Retina (tissue), 1 donor: Measurements from ENCODE around the gene TEX53.
A peak's percentile ranks its signal among the peaks of the same experiment; 100 is the strongest.

ENCODE experiments used
- DNase-seq: peaks from one replicate; pipeline ENCODE4 v3.0.0-alpha.2; 2016

The TEX53 gene

GRCh38 chr9:114633438-114634089 lies 24.0 kb downstream of the TEX53 start:
- DNase-seq, result no peak

- no peak for DNase-seq
These were observed 26.4 kb downstream of the TEX53 start for GRCh38 chr9:114631166-114631565.

DNA sequence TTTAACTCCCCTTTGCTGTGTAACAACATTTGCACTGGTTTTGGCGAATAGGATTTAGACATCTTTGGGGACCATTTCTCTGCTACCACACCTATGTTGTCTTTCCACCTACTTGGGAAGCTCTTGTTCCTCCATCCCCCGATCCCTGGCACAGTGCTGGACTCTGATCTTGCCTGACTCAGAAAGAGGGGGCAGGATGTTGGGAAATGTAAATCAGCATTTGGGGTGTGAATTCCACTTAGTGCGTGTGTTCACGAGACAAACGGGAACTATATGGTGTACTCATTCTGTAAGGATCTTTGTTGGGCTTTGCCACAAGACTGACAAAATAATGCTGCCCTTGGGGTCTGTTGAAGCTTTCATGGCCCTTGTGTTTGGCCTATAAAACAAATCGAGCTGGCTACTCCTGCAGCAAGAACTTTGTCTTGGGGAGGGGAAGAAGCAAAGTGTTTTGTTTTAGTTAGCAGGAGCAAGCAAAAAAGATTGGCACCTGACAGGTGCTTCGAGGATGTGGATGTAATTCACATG lies 28.0 kb downstream of the TEX53 start:
- no peak for DNase-seq

DNA sequence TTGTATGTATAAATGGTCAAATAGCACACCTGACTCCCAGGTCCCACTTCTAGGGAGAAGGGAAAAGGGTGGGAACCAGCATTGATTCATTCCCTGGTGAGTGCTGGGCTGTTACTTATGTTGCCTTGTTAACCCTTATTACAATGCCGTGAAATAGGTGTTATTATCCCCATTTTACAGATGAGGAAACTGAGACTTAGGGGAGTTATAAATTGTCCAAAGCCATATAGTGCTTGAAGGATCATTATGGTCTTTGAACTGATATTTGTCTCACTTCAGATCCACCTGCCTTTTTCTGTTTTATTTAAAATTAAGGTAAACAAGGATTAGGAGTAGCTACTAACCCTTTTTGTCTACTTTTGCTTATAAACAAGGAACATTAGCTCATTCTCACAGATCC lies 30.1 kb downstream of the TEX53 start:
- DNase-seq, result no peak

GRCh38 chr9:114626415-114627020 lies 31.1 kb downstream of the TEX53 start:
- DNase-seq, result no peak

DNA sequence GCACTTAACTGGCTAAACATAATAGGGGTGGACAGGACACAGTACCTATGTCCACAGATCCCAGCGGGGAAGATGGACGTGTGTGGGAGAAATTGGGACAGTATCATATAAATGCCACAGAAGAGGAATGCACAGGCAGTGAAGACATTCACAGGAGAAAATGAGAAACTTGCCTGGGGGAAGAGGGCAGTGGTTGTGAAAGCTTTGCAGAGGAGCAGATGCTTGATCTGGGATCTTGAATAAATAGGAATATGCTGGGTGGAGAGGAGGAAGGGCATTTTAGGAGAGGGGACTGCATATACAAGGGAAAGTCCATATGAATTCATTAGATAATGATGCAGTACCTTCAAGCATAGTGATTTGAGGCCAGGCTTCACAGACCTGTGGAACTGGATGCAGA lies 32.9 kb downstream of the TEX53 start:
- DNase-seq, result no peak

GRCh38 chr9:114621975-114622609 lies 35.5 kb downstream of the TEX53 start:
- no peak for DNase-seq

GRCh38 chr9:114621561-114621960 lies 36.0 kb downstream of the TEX53 start:
- DNase-seq, result no peak

DNA sequence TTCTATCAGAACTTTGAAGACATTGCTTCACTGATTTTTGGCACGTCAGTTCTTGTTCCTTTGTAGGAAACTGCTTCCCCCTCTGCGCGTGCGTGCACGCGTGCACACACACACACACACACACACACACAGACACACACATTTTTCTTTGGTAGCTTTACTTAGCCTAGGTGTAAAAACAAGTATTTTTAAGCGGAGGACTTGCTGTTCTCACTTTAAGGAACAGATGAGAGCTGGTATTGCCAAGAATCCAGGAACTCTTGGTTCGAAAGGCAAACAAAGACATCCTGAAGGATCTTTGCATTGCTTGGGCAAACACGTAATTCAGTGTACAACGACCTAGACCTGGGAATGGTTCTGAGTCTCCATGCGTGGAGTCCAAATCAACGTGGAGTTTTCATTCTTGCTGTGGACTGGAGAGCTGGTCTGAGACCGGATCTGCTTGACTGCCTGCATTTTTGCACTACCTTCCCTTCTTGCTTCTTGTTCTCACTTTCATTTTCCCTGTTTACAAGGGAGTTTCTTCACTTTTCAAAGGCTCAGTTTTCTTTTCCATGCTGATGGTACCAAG lies 38.3 kb downstream of the TEX53 start:
- no peak for DNase-seq

GRCh38 chr9:114616684-114617520 lies 40.7 kb downstream of the TEX53 start:
- DNase-seq, result no peak

- no peak for DNase-seq
These were observed 43.2 kb downstream of the TEX53 start for GRCh38 chr9:114614373-114614772.

DNA sequence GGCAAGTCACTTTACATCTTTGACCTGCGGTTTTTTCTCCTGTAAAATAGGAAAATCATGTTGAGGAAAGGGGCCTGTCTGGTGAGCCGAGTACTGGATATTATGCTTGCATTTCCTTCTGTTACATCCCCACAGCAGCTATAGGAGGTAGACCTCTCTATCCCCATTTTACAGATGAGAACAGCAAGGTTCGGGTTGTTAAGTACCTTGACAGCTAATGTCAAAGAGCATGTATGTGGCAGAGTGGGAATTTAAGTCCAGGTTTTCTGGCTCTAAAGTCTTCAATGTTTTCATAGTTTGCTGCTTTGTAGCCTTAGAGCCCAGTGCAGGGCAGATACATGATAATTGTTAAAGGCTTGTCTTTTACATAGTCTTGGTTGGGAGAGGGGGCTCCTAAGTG lies 43.7 kb downstream of the TEX53 start:
- DNase-seq, result no peak

DNA sequence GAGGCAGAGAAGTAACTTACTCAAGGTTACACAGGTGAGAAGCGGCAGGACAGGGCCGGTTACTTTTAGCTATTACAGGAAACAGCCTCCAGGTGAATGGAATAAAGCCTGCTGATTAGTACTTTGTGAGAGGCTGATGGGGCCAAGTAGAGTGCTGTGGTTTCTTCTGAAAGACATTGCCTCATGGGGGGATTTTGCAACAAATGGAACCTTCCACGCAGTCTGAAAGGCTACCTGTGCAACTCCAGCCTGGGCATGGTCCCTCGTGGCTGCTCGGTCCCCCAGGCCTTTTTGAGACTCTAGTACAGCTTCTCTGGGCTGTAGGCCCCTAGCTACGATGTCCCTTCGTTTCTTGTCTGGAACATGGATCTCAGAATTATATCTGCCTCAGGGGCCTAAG lies 44.5 kb downstream of the TEX53 start:
- no peak for DNase-seq

GRCh38 chr9:114612272-114612923 lies 45.2 kb downstream of the TEX53 start:
- DNase-seq, result no peak

DNA sequence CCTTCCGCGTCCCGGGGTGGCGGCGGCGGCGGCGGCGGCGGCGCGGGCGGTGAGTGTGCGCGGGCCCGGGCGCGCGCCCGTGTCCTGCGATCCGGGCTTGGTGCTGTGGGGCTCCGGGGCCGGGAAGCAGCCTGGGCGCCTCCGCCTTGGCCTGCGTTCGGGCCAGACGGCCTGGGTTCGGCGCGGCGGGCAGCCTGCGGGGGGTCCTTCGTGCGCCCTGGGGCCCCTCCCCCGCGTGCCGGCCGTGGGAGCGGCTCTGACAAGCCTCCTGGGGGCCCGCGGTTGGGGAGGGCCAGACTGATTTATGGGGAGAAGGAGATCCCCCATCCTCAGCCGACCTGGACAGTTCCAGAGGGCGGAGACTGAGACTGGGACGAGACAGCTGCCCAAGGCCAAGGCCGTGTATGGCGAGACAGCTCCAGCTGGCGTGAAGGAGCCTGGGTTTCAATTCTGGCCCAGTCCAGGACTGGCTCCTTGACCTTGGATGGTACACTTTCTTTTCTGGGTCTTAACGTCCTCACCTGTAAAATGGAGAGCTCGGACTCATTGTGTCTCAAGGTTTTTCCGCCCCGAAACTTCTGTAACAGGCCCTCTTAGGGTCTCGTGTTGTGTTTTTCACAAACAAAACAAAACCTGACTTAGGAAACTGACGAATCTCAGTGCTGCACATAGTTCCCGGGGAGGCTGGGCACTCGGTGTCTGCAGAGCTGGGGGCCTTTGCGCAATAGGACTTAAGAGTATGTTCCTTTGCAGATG lies 45.9 kb downstream of the TEX53 start:
- peak; percentile 86 for DNase-seq

GRCh38 chr9:114608525-114608796 lies 49.1 kb downstream of the TEX53 start:
- DNase-seq, result no peak

GRCh38 chr9:114607671-114608524 lies 49.7 kb downstream of the TEX53 start:
- DNase-seq, result no peak

DNA sequence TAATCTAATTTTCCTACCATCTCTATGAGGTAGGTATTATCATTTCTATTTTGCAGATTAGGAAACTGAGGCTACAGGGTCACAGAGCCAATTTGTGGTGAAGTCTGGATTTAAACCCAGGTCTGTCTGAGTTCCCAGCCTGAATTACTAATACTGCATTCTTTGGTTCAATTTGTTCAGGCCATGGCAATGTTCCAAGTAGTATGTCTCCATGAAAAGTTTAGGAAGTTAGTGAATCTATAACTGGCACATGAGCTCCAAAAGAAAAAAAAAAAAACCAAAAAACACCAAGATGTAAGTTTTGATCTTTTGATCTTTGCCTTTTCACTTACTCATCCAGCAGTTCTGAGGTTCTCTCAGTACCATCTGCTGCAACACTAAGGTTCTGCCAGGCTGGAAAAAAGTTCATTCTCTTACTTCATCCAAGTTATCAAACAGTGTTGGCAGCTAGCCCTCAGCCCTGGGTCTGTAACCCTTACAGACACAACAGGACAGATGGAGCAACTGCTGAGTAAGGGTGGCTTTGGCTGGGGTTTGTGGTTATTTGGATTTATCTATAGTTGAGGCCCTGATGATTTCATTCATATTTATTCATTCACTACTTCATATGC lies 50.9 kb downstream of the TEX53 start:
- DNase-seq, result no peak
